Stomach smooth muscle (tissue), 2 donors: ENCODE data around the gene MAP2K7.
A peak's percentile ranks its signal among the peaks of the same experiment; 100 is the strongest.

Experiments used
- H3K27ac ChIP-seq: one replicate; pipeline ENCODE4 v1.7.0; 2013; ENCODE audit warnings: mild to moderate bottlenecking, low read length, inconsistent platforms
- H3K27me3 ChIP-seq, 2 donors: one replicate each; pipeline ENCODE4 v1.7.0; 2013; ENCODE audit warnings: low read length in 2 of 2; ENCODE audit not compliant: insufficient read depth in 2 of 2, control insufficient read depth in 1 of 2
- H3K36me3 ChIP-seq, 2 donors: one replicate each; pipeline ENCODE4 v1.7.0; 2013; ENCODE audit warnings: low read length in 2 of 2; ENCODE audit not compliant: control insufficient read depth in 2 of 2, insufficient read depth in 2 of 2
- H3K4me1 ChIP-seq: one replicate; pipeline ENCODE4 v1.7.0; 2013; ENCODE audit warnings: low read length; ENCODE audit not compliant: control insufficient read depth, insufficient read depth
- H3K4me3 ChIP-seq, 2 donors: one replicate each; pipeline ENCODE4 v1.7.0; 2013; ENCODE audit warnings: low read length in 2 of 2
- H3K9ac ChIP-seq, 2 donors: one replicate each; pipeline ENCODE4 v1.7.0; 2013; ENCODE audit warnings: low read length in 2 of 2, mild to moderate bottlenecking in 1 of 2
- H3K9me3 ChIP-seq, 2 donors: one replicate each; pipeline ENCODE4 v1.7.0; 2013; ENCODE audit warnings: low read length in 2 of 2; ENCODE audit not compliant: control insufficient read depth in 2 of 2
- donor health status: healthy.
- donor health status: Pancreatic carcinoma.

The MAP2K7 gene

GRCh38 chr19:7921302-7921966 is 17.8 kb downstream of the MAP2K7 start:
- peak overlapping the region; percentile 74 to 81 for H3K4me3 ChIP-seq
- peak overlapping the region; percentile 72 to 82 for H3K9ac ChIP-seq
- peak overlapping the region; percentile 84 for H3K27ac ChIP-seq
- H3K4me1 ChIP-seq, result peaks cover 69% of the 10 kb centered on the region
- no peaks in the 10 kb centered on the region for H3K9me3 ChIP-seq
- H3K36me3 ChIP-seq, result peaks cover 3 to 6% of the 10 kb centered on the region in 2 donors
- H3K27me3 ChIP-seq, result peaks cover 14 to 24% of the 10 kb centered on the region in 2 donors

GRCh38 chr19:7921967-7922835 is 18.5 kb downstream of the MAP2K7 start:
- H3K4me1 ChIP-seq, result peaks cover 69% of the 10 kb centered on the region
- peak overlapping the region; percentile 84 for H3K27ac ChIP-seq
- peak overlapping the region in 1 of 2 donors; percentile 81 for H3K4me3 ChIP-seq
- peaks cover 3 to 6% of the 10 kb centered on the region in 2 donors for H3K36me3 ChIP-seq
- peaks cover 10 to 17% of the 10 kb centered on the region in 2 donors for H3K27me3 ChIP-seq
- peak overlapping the region; percentile 72 to 82 for H3K9ac ChIP-seq
- no peaks in the 10 kb centered on the region for H3K9me3 ChIP-seq

- no peak overlapping the region for H3K4me3 ChIP-seq
- H3K27ac ChIP-seq, result peak overlapping the region; percentile 84
- peaks cover 3 to 6% of the 10 kb centered on the region in 2 donors for H3K36me3 ChIP-seq
- H3K27me3 ChIP-seq, result peaks cover 9 to 10% of the 10 kb centered on the region in 2 donors
- no peak overlapping the region for H3K9ac ChIP-seq
- no peaks in the 10 kb centered on the region for H3K9me3 ChIP-seq
- H3K4me1 ChIP-seq, result peaks cover 69% of the 10 kb centered on the region
Observed at GRCh38 chr19:7922836-7923195, 19.1 kb downstream of the MAP2K7 start.

- H3K36me3 ChIP-seq, result peaks cover 3 to 6% of the 10 kb centered on the region in 2 donors
- H3K27me3 ChIP-seq, result peaks cover 5 to 7% of the 10 kb centered on the region in 2 donors
- H3K9ac ChIP-seq, result peak overlapping the region; percentile 5 to 56
- H3K4me3 ChIP-seq, result peak overlapping the region; percentile 22 to 32
- peak overlapping the region; percentile 84 for H3K27ac ChIP-seq
- H3K4me1 ChIP-seq, result peaks cover 74% of the 10 kb centered on the region
- H3K9me3 ChIP-seq, result no peaks in the 10 kb centered on the region
Observed at GRCh38 chr19:7923295-7924191, 19.9 kb downstream of the MAP2K7 start.

GRCh38 chr19:7924241-7924640 is 20.6 kb downstream of the MAP2K7 start:
- Histone ChIP-seq H3K9me3 (no peaks in the 10 kb centered on the region), H3K27ac (peak overlapping the region; percentile 84), H3K4me1 (peaks cover 79% of the 10 kb centered on the region), H3K36me3 (peaks cover 3 to 6% of the 10 kb centered on the region in 2 donors), H3K4me3 (peak overlapping the region in 1 of 2 donors; percentile 35), H3K27me3 (peaks cover 0 to 3% of the 10 kb centered on the region in 2 donors), H3K9ac (no peak overlapping the region)

- H3K27ac ChIP-seq, result peak overlapping the region; percentile 84
- peaks cover 81% of the 10 kb centered on the region for H3K4me1 ChIP-seq
- H3K36me3 ChIP-seq, result peaks cover 3 to 6% of the 10 kb centered on the region in 2 donors
- peaks cover 0 to 2% of the 10 kb centered on the region in 2 donors for H3K27me3 ChIP-seq
- H3K9ac ChIP-seq, result peak overlapping the region in 1 of 2 donors; percentile 35
- peak overlapping the region; percentile 19 to 49 for H3K4me3 ChIP-seq
- H3K9me3 ChIP-seq, result no peaks in the 10 kb centered on the region
Observed at GRCh38 chr19:7924651-7925170, 21.0 kb downstream of the MAP2K7 start.

GRCh38 chr19:7925171-7925851 is 21.6 kb downstream of the MAP2K7 start:
- no peaks in the 10 kb centered on the region for H3K27me3 ChIP-seq
- H3K4me3 ChIP-seq, result peak overlapping the region; percentile 19 to 49
- peak overlapping the region in 1 of 2 donors; percentile 35 for H3K9ac ChIP-seq
- H3K9me3 ChIP-seq, result no peaks in the 10 kb centered on the region
- H3K36me3 ChIP-seq, result peaks cover 3 to 6% of the 10 kb centered on the region in 2 donors
- H3K27ac ChIP-seq, result peak overlapping the region; percentile 84
- H3K4me1 ChIP-seq, result peaks cover 76% of the 10 kb centered on the region

- Histone ChIP-seq H3K27ac (peak within 1 kb of the TSS; percentile 93), H3K9me3 (no peaks in the 10 kb centered on the region), H3K4me3 (peak within 1 kb of the TSS; percentile 70 to 75), H3K27me3 (no peaks in the 10 kb centered on the region), H3K4me1 (peaks cover 82% of the 10 kb centered on the region), H3K36me3 (peaks cover 6 to 10% of the 10 kb centered on the region in 2 donors), H3K9ac (peak within 1 kb of the TSS; percentile 58 to 59)
Observed at GRCh38 chr19:7926021-7926726, 22.5 kb downstream of the MAP2K7 start, which contains the start of gene CTXN1. Gene CTXN1 (minus strand): TSS chr19:7926135. CDS start chr19:7925538, 597 bp downstream.
